Stimulated activated CD8-positive, alpha-beta memory T cell treated with anti-CD3 and anti-CD28 coated beads, Interleukin-12 subunit alpha, Interleukin-12 subunit beta, amount 100 ng/mL, for 4 hours (primary cell): ENCODE results near the gene FCRL6.

ENCODE experiments used
- DNase-seq: peaks from one replicate; pipeline ENCODE4 v3.0.0-alpha.2; 2020; ENCODE audit warnings: low read depth

Gene FCRL6

GRCh38 chr1:159802111-159802510, at the start of gene FCRL6:
Gene FCRL6, plus strand, starts transcription at chr1:159802360. Its CDS starts 65 bp downstream, at chr1:159802425.
- DNase-seq = no peak

GRCh38 chr1:159753386-159753785, 48.8 kb upstream of the FCRL6 start:
- no peak for DNase-seq

GRCh38 chr1:159755451-159756007, 46.6 kb upstream of the FCRL6 start:
- no peak for DNase-seq

- DNase-seq = no peak
Observed at GRCh38 chr1:159756397-159756796, 45.8 kb upstream of the FCRL6 start.

- no peak for DNase-seq
Observed at GRCh38 chr1:159763686-159764085, 38.5 kb upstream of the FCRL6 start.

GRCh38 chr1:159765806-159766205, 36.4 kb upstream of the FCRL6 start:
- DNase-seq = no peak

- no peak for DNase-seq
Observed at GRCh38 chr1:159771127-159771895, 30.8 kb upstream of the FCRL6 start.

- DNase-seq = no peak
Observed at GRCh38 chr1:159774465-159774864, 27.7 kb upstream of the FCRL6 start.

- DNase-seq = no peak
Observed at GRCh38 chr1:159775716-159776115, 26.4 kb upstream of the FCRL6 start.

GRCh38 chr1:159778266-159778665, 23.9 kb upstream of the FCRL6 start:
- DNase-seq = no peak

- no peak for DNase-seq
Observed at GRCh38 chr1:159779403-159779851, 22.7 kb upstream of the FCRL6 start.

GRCh38 chr1:159780583-159781582, 21.3 kb upstream of the FCRL6 start, which contains the start of gene DUSP23:
Gene DUSP23, plus strand, starts transcription at chr1:159780962. Its CDS starts 139 bp downstream, at chr1:159781101.
- DNase-seq = peak; percentile 92

- no peak for DNase-seq
Observed at GRCh38 chr1:159781992-159782391, 20.2 kb upstream of the FCRL6 start.

- DNase-seq = no peak
Observed at GRCh38 chr1:159783724-159784123, 18.4 kb upstream of the FCRL6 start.

GRCh38 chr1:159786465-159786864, 15.7 kb upstream of the FCRL6 start:
- no peak for DNase-seq

- no peak for DNase-seq
Observed at GRCh38 chr1:159786966-159787365, 15.2 kb upstream of the FCRL6 start.

- DNase-seq = no peak
Observed at GRCh38 chr1:159790237-159790917, 11.8 kb upstream of the FCRL6 start.

- no peak for DNase-seq
Observed at GRCh38 chr1:159791031-159791430, 11.1 kb upstream of the FCRL6 start.

- no peak for DNase-seq
Observed at GRCh38 chr1:159791461-159791860, 10.7 kb upstream of the FCRL6 start.

GRCh38 chr1:159795534-159795933, 6.6 kb upstream of the FCRL6 start:
- no peak for DNase-seq

- no peak for DNase-seq
Observed at GRCh38 chr1:159798893-159799292, 3.3 kb upstream of the FCRL6 start.
